ENCODE data around the gene MTMR12.
"Not testable (repeated sequence)": the region's sequence is repeated elsewhere in the genome, so short reads cannot be mapped to it uniquely, and the experiment has no call there.

Gene MTMR12

GRCh38 chr5:32323741-32324140, 11.0 kb upstream of the MTMR12 start:
- no peak overlapping the region for H3K9ac ChIP-seq (ENCODE audit: low read length in 2 of 2)

GRCh38 chr5:32322882-32323281, 10.1 kb upstream of the MTMR12 start:
- H3K4me3 ChIP-seq (ENCODE audit: low read length in 2 of 2), result no peak overlapping the region
- H3K36me3 ChIP-seq (ENCODE audit: control insufficient read depth in 2 of 2, insufficient read depth in 2 of 2, low read length in 2 of 2), result no peaks in the 10 kb centered on the region
- no peak overlapping the region for H3K27ac ChIP-seq (ENCODE audit: low read length)
- H3K27me3 ChIP-seq (ENCODE audit: control insufficient read depth in 1 of 2, insufficient read depth in 2 of 2, low read length in 2 of 2), result no peaks in the 10 kb centered on the region
- H3K9ac ChIP-seq (ENCODE audit: low read length in 2 of 2), result no peak overlapping the region
- no peaks in the 10 kb centered on the region for H3K9me3 ChIP-seq (ENCODE audit: control insufficient read depth in 2 of 2, low read length in 2 of 2)
- no peaks in the 10 kb centered on the region for H3K4me1 ChIP-seq (ENCODE audit: control insufficient read depth, insufficient read depth, low read length)

More at GRCh38 chr5:32323741-32324140, 11.0 kb upstream of the MTMR12 start:
- no peak overlapping the region for H3K4me3 ChIP-seq (ENCODE audit: low read length in 2 of 2)
- H3K27me3 ChIP-seq (ENCODE audit: control insufficient read depth in 1 of 2, insufficient read depth in 2 of 2, low read length in 2 of 2), result no peaks in the 10 kb centered on the region
- H3K9me3 ChIP-seq (ENCODE audit: control insufficient read depth in 2 of 2, low read length in 2 of 2), result no peaks in the 10 kb centered on the region
- no peaks in the 10 kb centered on the region for H3K36me3 ChIP-seq (ENCODE audit: control insufficient read depth in 2 of 2, insufficient read depth in 2 of 2, low read length in 2 of 2)
- no peaks in the 10 kb centered on the region for H3K4me1 ChIP-seq (ENCODE audit: control insufficient read depth, insufficient read depth, low read length)
- no peak overlapping the region for H3K27ac ChIP-seq (ENCODE audit: low read length)

- not testable (repeated sequence) for H3K4me3 ChIP-seq (ENCODE audit: low read length in 2 of 2); H3K9me3 ChIP-seq (ENCODE audit: control insufficient read depth in 2 of 2, low read length in 2 of 2); H3K27ac ChIP-seq (ENCODE audit: low read length); H3K9ac ChIP-seq (ENCODE audit: low read length in 2 of 2); H3K27me3 ChIP-seq (ENCODE audit: control insufficient read depth in 1 of 2, insufficient read depth in 2 of 2, low read length in 2 of 2); H3K36me3 ChIP-seq (ENCODE audit: control insufficient read depth in 2 of 2, insufficient read depth in 2 of 2, low read length in 2 of 2); H3K4me1 ChIP-seq (ENCODE audit: control insufficient read depth, insufficient read depth, low read length)
These were observed 9.0 kb upstream of the MTMR12 start for GRCh38 chr5:32321787-32322186.

GRCh38 chr5:32320576-32320975, 7.8 kb upstream of the MTMR12 start:
- no peak overlapping the region for H3K4me3 ChIP-seq (ENCODE audit: low read length in 2 of 2)
- H3K27me3 ChIP-seq (ENCODE audit: control insufficient read depth in 1 of 2, insufficient read depth in 2 of 2, low read length in 2 of 2), result no peaks in the 10 kb centered on the region
- H3K27ac ChIP-seq (ENCODE audit: low read length), result no peak overlapping the region
- H3K9me3 ChIP-seq (ENCODE audit: control insufficient read depth in 2 of 2, low read length in 2 of 2), result no peaks in the 10 kb centered on the region
- H3K36me3 ChIP-seq (ENCODE audit: control insufficient read depth in 2 of 2, insufficient read depth in 2 of 2, low read length in 2 of 2), result no peaks in the 10 kb centered on the region
- no peak overlapping the region for H3K9ac ChIP-seq (ENCODE audit: low read length in 2 of 2)
- H3K4me1 ChIP-seq (ENCODE audit: control insufficient read depth, insufficient read depth, low read length), result no peaks in the 10 kb centered on the region

- Histone ChIP-seq H3K27ac (ENCODE audit: low read length) (no peak overlapping the region), H3K9me3 (ENCODE audit: control insufficient read depth in 2 of 2, low read length in 2 of 2) (no peaks in the 10 kb centered on the region), H3K9ac (ENCODE audit: low read length in 2 of 2) (no peak overlapping the region), H3K27me3 (ENCODE audit: control insufficient read depth in 1 of 2, insufficient read depth in 2 of 2, low read length in 2 of 2) (no peaks in the 10 kb centered on the region), H3K36me3 (ENCODE audit: control insufficient read depth in 2 of 2, insufficient read depth in 2 of 2, low read length in 2 of 2) (no peaks in the 10 kb centered on the region), H3K4me1 (ENCODE audit: control insufficient read depth, insufficient read depth, low read length) (no peaks in the 10 kb centered on the region), H3K4me3 (ENCODE audit: low read length in 2 of 2) (no peak overlapping the region)
These were observed 7.3 kb upstream of the MTMR12 start for GRCh38 chr5:32319926-32320543.

GRCh38 chr5:32319392-32319791, 6.7 kb upstream of the MTMR12 start:
- Histone ChIP-seq H3K4me3 (ENCODE audit: low read length in 2 of 2) (no peak overlapping the region), H3K27me3 (ENCODE audit: control insufficient read depth in 1 of 2, insufficient read depth in 2 of 2, low read length in 2 of 2) (no peaks in the 10 kb centered on the region), H3K27ac (ENCODE audit: low read length) (no peak overlapping the region), H3K9ac (ENCODE audit: low read length in 2 of 2) (no peak overlapping the region), H3K4me1 (ENCODE audit: control insufficient read depth, insufficient read depth, low read length) (no peaks in the 10 kb centered on the region), H3K9me3 (ENCODE audit: control insufficient read depth in 2 of 2, low read length in 2 of 2) (no peaks in the 10 kb centered on the region), H3K36me3 (ENCODE audit: control insufficient read depth in 2 of 2, insufficient read depth in 2 of 2, low read length in 2 of 2) (no peaks in the 10 kb centered on the region)

GRCh38 chr5:32317041-32317440, 4.3 kb upstream of the MTMR12 start:
- no peak overlapping the region for H3K9ac ChIP-seq (ENCODE audit: low read length in 2 of 2)
- H3K27me3 ChIP-seq (ENCODE audit: control insufficient read depth in 1 of 2, insufficient read depth in 2 of 2, low read length in 2 of 2), result no peaks in the 10 kb centered on the region
- no peak overlapping the region for H3K27ac ChIP-seq (ENCODE audit: low read length)
- no peak overlapping the region for H3K4me3 ChIP-seq (ENCODE audit: low read length in 2 of 2)
- no peaks in the 10 kb centered on the region for H3K9me3 ChIP-seq (ENCODE audit: control insufficient read depth in 2 of 2, low read length in 2 of 2)
- peaks cover under 1% of the 10 kb centered on the region for H3K4me1 ChIP-seq (ENCODE audit: control insufficient read depth, insufficient read depth, low read length)
- H3K36me3 ChIP-seq (ENCODE audit: control insufficient read depth in 2 of 2, insufficient read depth in 2 of 2, low read length in 2 of 2), result no peaks in the 10 kb centered on the region

GRCh38 chr5:32315221-32316014, 2.7 kb upstream of the MTMR12 start:
- H3K27ac ChIP-seq (ENCODE audit: low read length), result no peak overlapping the region
- H3K9ac ChIP-seq (ENCODE audit: low read length in 2 of 2), result no peak overlapping the region
- no peaks in the 10 kb centered on the region for H3K9me3 ChIP-seq (ENCODE audit: control insufficient read depth in 2 of 2, low read length in 2 of 2)
- H3K36me3 ChIP-seq (ENCODE audit: control insufficient read depth in 2 of 2, insufficient read depth in 2 of 2, low read length in 2 of 2), result no peaks in the 10 kb centered on the region
- H3K4me1 ChIP-seq (ENCODE audit: control insufficient read depth, insufficient read depth, low read length), result peaks cover 13% of the 10 kb centered on the region
- H3K27me3 ChIP-seq (ENCODE audit: control insufficient read depth in 1 of 2, insufficient read depth in 2 of 2, low read length in 2 of 2), result no peaks in the 10 kb centered on the region
- H3K4me3 ChIP-seq (ENCODE audit: low read length in 2 of 2), result no peak overlapping the region

- Histone ChIP-seq H3K27me3 (ENCODE audit: control insufficient read depth in 1 of 2, insufficient read depth in 2 of 2, low read length in 2 of 2) (no peaks in the 10 kb centered on the region), H3K4me1 (ENCODE audit: control insufficient read depth, insufficient read depth, low read length) (peaks cover 15% of the 10 kb centered on the region), H3K36me3 (ENCODE audit: control insufficient read depth in 2 of 2, insufficient read depth in 2 of 2, low read length in 2 of 2) (no peaks in the 10 kb centered on the region), H3K9ac (ENCODE audit: low read length in 2 of 2) (no peak overlapping the region), H3K9me3 (ENCODE audit: control insufficient read depth in 2 of 2, low read length in 2 of 2) (no peaks in the 10 kb centered on the region), H3K4me3 (ENCODE audit: low read length in 2 of 2) (no peak overlapping the region), H3K27ac (ENCODE audit: low read length) (no peak overlapping the region)
These were observed 1.9 kb upstream of the MTMR12 start for GRCh38 chr5:32314658-32315057.

- peaks cover 15% of the 10 kb centered on the region for H3K4me1 ChIP-seq (ENCODE audit: control insufficient read depth, insufficient read depth, low read length)
- H3K36me3 ChIP-seq (ENCODE audit: control insufficient read depth in 2 of 2, insufficient read depth in 2 of 2, low read length in 2 of 2); H3K27me3 ChIP-seq (ENCODE audit: control insufficient read depth in 1 of 2, insufficient read depth in 2 of 2, low read length in 2 of 2); H3K27ac ChIP-seq (ENCODE audit: low read length); H3K4me3 ChIP-seq (ENCODE audit: low read length in 2 of 2); H3K9me3 ChIP-seq (ENCODE audit: control insufficient read depth in 2 of 2, low read length in 2 of 2); H3K9ac ChIP-seq (ENCODE audit: low read length in 2 of 2): not testable (repeated sequence)
These were observed 1.4 kb upstream of the MTMR12 start for GRCh38 chr5:32314152-32314488.

GRCh38 chr5:32312197-32312594, 543 bp downstream of the MTMR12 start:
- H3K9ac ChIP-seq (ENCODE audit: low read length in 2 of 2), result peak overlapping the region; percentile 87 to 89
- peak overlapping the region; percentile 42 to 83 for H3K4me3 ChIP-seq (ENCODE audit: low read length in 2 of 2)
- peak overlapping the region; percentile 91 for H3K27ac ChIP-seq (ENCODE audit: low read length)
- H3K36me3 ChIP-seq (ENCODE audit: control insufficient read depth in 2 of 2, insufficient read depth in 2 of 2, low read length in 2 of 2), result no peaks in the 10 kb centered on the region
- H3K4me1 ChIP-seq (ENCODE audit: control insufficient read depth, insufficient read depth, low read length), result peaks cover 17% of the 10 kb centered on the region
- H3K9me3 ChIP-seq (ENCODE audit: control insufficient read depth in 2 of 2, low read length in 2 of 2), result no peaks in the 10 kb centered on the region
- H3K27me3 ChIP-seq (ENCODE audit: control insufficient read depth in 1 of 2, insufficient read depth in 2 of 2, low read length in 2 of 2), result no peaks in the 10 kb centered on the region
